Suppressor macrophage treated with lipopolysaccharide for 1 hour (primary cell): ENCODE measurements around the gene GFRA1.

Source experiments
- DNase-seq, 3 donors: peaks; one replicate each; pipeline ENCODE4 v3.0.0-alpha.2; 2020 to 2022

GFRA1 gene

GRCh38 chr10:116240157-116240950 is 32.7 kb downstream of the GFRA1 start:
- no peak for DNase-seq

- DNase-seq = no peak
Observed at GRCh38 chr10:116239229-116239628, 33.8 kb downstream of the GFRA1 start.

GRCh38 chr10:116237970-116238369 is 35.0 kb downstream of the GFRA1 start:
- no peak for DNase-seq

- DNase-seq = no peak
Observed at GRCh38 chr10:116237260-116237659, 35.7 kb downstream of the GFRA1 start.

- DNase-seq = no peak
Observed at GRCh38 chr10:116233230-116233629, 39.8 kb downstream of the GFRA1 start.

GRCh38 chr10:116232613-116233012 is 40.4 kb downstream of the GFRA1 start:
- DNase-seq = no peak

- no peak for DNase-seq
Observed at GRCh38 chr10:116226766-116227165, 46.2 kb downstream of the GFRA1 start.

- DNase-seq = no peak
Observed at GRCh38 chr10:116226053-116226452, 47.0 kb downstream of the GFRA1 start.

- no peak for DNase-seq
Observed at GRCh38 chr10:116223289-116223688, 49.7 kb downstream of the GFRA1 start.

GRCh38 chr10:116221053-116221452 is 52.0 kb downstream of the GFRA1 start:
- no peak for DNase-seq

GRCh38 chr10:116216676-116217075 is 56.3 kb downstream of the GFRA1 start:
- no peak for DNase-seq

- no peak for DNase-seq
Observed at GRCh38 chr10:116215651-116216050, 57.4 kb downstream of the GFRA1 start.

- no peak for DNase-seq
Observed at GRCh38 chr10:116211682-116212081, 61.3 kb downstream of the GFRA1 start.

GRCh38 chr10:116210588-116211346 is 62.2 kb downstream of the GFRA1 start:
- no peak for DNase-seq

GRCh38 chr10:116209781-116210180 is 63.2 kb downstream of the GFRA1 start:
- DNase-seq = no peak

- DNase-seq = no peak
Observed at GRCh38 chr10:116208956-116209567, 63.9 kb downstream of the GFRA1 start.

- DNase-seq = no peak
Observed at GRCh38 chr10:116207690-116208089, 65.3 kb downstream of the GFRA1 start.

- DNase-seq = no peak
Observed at GRCh38 chr10:116203661-116204060, 69.3 kb downstream of the GFRA1 start.

- no peak for DNase-seq
Observed at GRCh38 chr10:116201670-116202430, 71.2 kb downstream of the GFRA1 start.

GRCh38 chr10:116201011-116201410 is 72.0 kb downstream of the GFRA1 start:
- no peak for DNase-seq

GRCh38 chr10:116198676-116199035 is 74.3 kb downstream of the GFRA1 start:
- DNase-seq = no peak

- no peak for DNase-seq
Observed at GRCh38 chr10:116197946-116198675, 74.9 kb downstream of the GFRA1 start.
